ENCODE measurements around the gene PKD2L1. TPM values are rescaled to one million over a fixed set of nuclear protein-coding genes. Genes with fewer than 3 reads are reported as not detected.

PKD2L1 gene
- total and polyA plus RNA-seq, 5 donors: not detected

Other genes starting within 250 kb of the PKD2L1 start
- not detected for gene CPN1, start 248.4 kb downstream of the PKD2L1 start, total RNA-seq
- gene CPN1, start 248.4 kb downstream of the PKD2L1 start, polyA plus RNA-seq: not detected
- gene ERLIN1, start 144.2 kb downstream of the PKD2L1 start, total RNA-seq: 10 to 100 TPM in 1 of 4 donors, 1 to 10 TPM in 3; 8.3 to 10.3 (median 9.3) TPM
- gene ERLIN1, start 144.2 kb downstream of the PKD2L1 start, polyA plus RNA-seq: 3.4 TPM
- gene CHUK, start 100.6 kb downstream of the PKD2L1 start, total RNA-seq: 10 to 100 TPM in 3 of 4 donors, 1 to 10 TPM in 1; 9.8 to 12.9 (median 10.3) TPM
- gene CHUK, start 100.6 kb downstream of the PKD2L1 start, polyA plus RNA-seq: 6.0 TPM
- gene CWF19L1, start 62.6 kb downstream of the PKD2L1 start, total RNA-seq: 10 to 100 TPM; 13.2 to 15.5 (median 14.3) TPM
- gene CWF19L1, start 62.6 kb downstream of the PKD2L1 start, polyA plus RNA-seq: 14.4 TPM
- 10 to 100 TPM; 18.6 to 26.1 (median 21.9) TPM for gene BLOC1S2, start 43.5 kb downstream of the PKD2L1 start, total RNA-seq
- gene BLOC1S2, start 43.5 kb downstream of the PKD2L1 start, polyA plus RNA-seq: 26.8 TPM
- gene SCD, start 17.0 kb upstream of the PKD2L1 start, total RNA-seq: 10 to 100 TPM; 12.2 to 45.4 (median 23.4) TPM
- gene SCD, start 17.0 kb upstream of the PKD2L1 start, polyA plus RNA-seq: 116 TPM
- gene WNT8B, start 132.8 kb upstream of the PKD2L1 start, total RNA-seq: not detected
- gene WNT8B, start 132.8 kb upstream of the PKD2L1 start, polyA plus RNA-seq: not detected
- 10 to 100 TPM in 1 of 4 donors, 1 to 10 TPM in 3; 6.7 to 10.2 (median 8.5) TPM for gene SEC31B, start 189.6 kb upstream of the PKD2L1 start, total RNA-seq
- gene SEC31B, start 189.6 kb upstream of the PKD2L1 start, polyA plus RNA-seq: 7.7 TPM
- gene NDUFB8, start 199.6 kb upstream of the PKD2L1 start, total RNA-seq: 100 to 1,000 TPM; 344 to 447 (median 412) TPM
- gene NDUFB8, start 199.6 kb upstream of the PKD2L1 start, polyA plus RNA-seq: 1,100 TPM
- 10 to 100 TPM; 32.1 to 41.1 (median 35.5) TPM for gene HIF1AN, start 205.7 kb upstream of the PKD2L1 start, total RNA-seq
- gene HIF1AN, start 205.7 kb upstream of the PKD2L1 start, polyA plus RNA-seq: 9.5 TPM

All from right cardiac atrium (tissue), 5 donors.